Karpas-422 (cell line): ENCODE results near the gene RARB. TPM values are rescaled to one million over a fixed set of nuclear protein-coding genes. Genes with fewer than 3 reads are reported as not detected.

Source experiments
- DNase-seq: peaks from one replicate; pipeline ENCODE4 v3.0.0-alpha.2; 2015
- H2AFZ ChIP-seq: fragments of 200-600 bp; sonication (generic); 2 replicates; pipeline ENCODE4 v1.6.1; 2014; ENCODE audit warnings: antibody characterized with exemption, low read length, mixed read lengths
- H3K27ac ChIP-seq: fragments of 200-600 bp; sonication (generic); 2 replicates; pipeline ENCODE4 v1.5.1; 2014; ENCODE audit warnings: mild to moderate bottlenecking, low read length, moderate library complexity
- H3K27me3 ChIP-seq: fragments of 200-600 bp; sonication (generic); 2 replicates; pipeline ENCODE4 v1.6.1; 2014; ENCODE audit warnings: low read length, mixed read lengths
- H3K36me3 ChIP-seq: fragments of 200-600 bp; sonication (generic); 2 replicates; pipeline ENCODE4 v1.6.1; 2014; ENCODE audit warnings: low read length, mixed read lengths; ENCODE audit not compliant: insufficient read depth
- H3K4me1 ChIP-seq: fragments of 200-600 bp; sonication (generic); 2 replicates; pipeline ENCODE4 v1.6.1; 2014; ENCODE audit warnings: mild to moderate bottlenecking, low read length, mixed read lengths
- H3K4me2 ChIP-seq: fragments of 200-600 bp; sonication (generic); 2 replicates; pipeline ENCODE4 v1.6.1; 2014; ENCODE audit warnings: low read length, low read depth, mild to moderate bottlenecking; ENCODE audit not compliant: poor library complexity, severe bottlenecking
- H3K4me3 ChIP-seq: fragments of 200-600 bp; sonication (generic); 2 replicates; pipeline ENCODE4 v1.5.1; 2014; ENCODE audit warnings: mild to moderate bottlenecking, antibody characterized with exemption, low read length, mixed read lengths
- H3K79me2 ChIP-seq: fragments of 200-600 bp; sonication (generic); 2 replicates; pipeline ENCODE4 v1.6.1; 2014; ENCODE audit warnings: mild to moderate bottlenecking, low read length, mixed read lengths
- H3K9ac ChIP-seq: fragments of 200-600 bp; sonication (generic); 2 replicates; pipeline ENCODE4 v1.6.0; 2014; ENCODE audit warnings: low read length
- H3K9me2 ChIP-seq: fragments of 200-600 bp; sonication (generic), shearing (Covaris generic); replicated peaks from 2 replicates; pipeline ENCODE4 v1.6.0; 2014; ENCODE audit warnings: mild to moderate bottlenecking, low read length, moderate library complexity; ENCODE audit not compliant: insufficient read depth
- H3K9me3 ChIP-seq: fragments of 300-700, 200-600 bp; sonication (generic); 2 replicates; pipeline ENCODE4 v1.6.1; 2014; ENCODE audit warnings: low read length, mixed read lengths
- H4K20me1 ChIP-seq: fragments of 200-600 bp; sonication (generic); 2 replicates; pipeline ENCODE4 v1.6.1; 2014; ENCODE audit warnings: mild to moderate bottlenecking, antibody characterized with exemption, low read length, low read depth; ENCODE audit not compliant: insufficient read depth
- total RNA-seq: library from RNA; depleted of rRNA; stranded (reverse); fragments of >200 nt; shearing (Covaris generic); gene quantifications from 2 replicates; pipeline ENCODE4 v1.2.3, GENCODE V29; 2014; ENCODE audit warnings: low replicate concordance

Gene RARB
- total RNA-seq, 1 experiment from 2014 or later: not detected

DNA sequence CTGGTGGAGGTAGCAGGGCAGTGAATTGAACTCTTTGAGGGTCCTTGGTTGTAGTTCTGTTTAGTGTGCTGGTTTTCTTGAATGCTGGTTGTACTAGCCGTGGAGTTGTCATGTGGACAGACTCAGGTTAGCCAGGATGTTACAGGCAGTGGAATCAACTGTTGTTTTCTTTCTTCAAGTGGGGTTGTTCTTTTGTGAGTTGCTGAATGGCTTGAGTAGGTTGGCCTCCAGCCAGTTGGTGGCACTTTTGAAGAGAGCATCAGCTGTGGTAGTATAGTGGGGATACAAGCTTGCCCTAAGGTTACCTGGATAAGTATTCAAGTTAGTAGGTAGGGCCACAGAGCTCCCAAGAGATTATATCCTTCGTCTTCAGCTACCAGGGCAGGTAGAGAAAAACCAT lies 31.8 kb upstream of the RARB start:
- Histone ChIP-seq H3K27me3 (no peaks in the 10 kb centered on the region), H3K36me3 (no peaks in the 10 kb centered on the region), H3K4me3 (no peak overlapping the region), H3K79me2 (no peaks in the 10 kb centered on the region), H3K9ac (no peak overlapping the region), H4K20me1 (no peaks in the 10 kb centered on the region), H3K27ac (no peak overlapping the region), H3K4me2 (no peak overlapping the region), H2AFZ (no peak overlapping the region), H3K9me3 (no peaks in the 10 kb centered on the region), H3K4me1 (no peaks in the 10 kb centered on the region), H3K9me2 (no peaks in the 10 kb centered on the region)
- no peak for DNase-seq

DNA sequence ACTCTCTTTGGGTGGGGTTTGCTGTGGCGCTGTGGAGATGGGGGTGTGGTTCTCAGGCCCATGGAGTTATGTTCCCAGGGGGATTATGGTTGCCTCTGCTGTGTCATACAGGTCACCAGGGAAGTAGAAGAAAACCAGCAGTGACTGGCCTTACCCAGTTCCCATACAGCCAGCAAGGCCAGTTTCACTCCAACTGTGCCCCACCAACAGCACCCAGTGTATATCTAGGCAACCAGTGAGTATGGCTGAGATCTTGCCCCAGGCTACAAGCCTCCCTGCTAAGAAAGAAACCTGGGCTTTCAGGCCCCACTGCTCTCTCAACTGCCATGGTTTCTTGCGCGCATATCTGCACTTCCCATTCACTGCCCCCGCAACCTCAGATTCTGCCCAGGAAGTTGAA lies 31.4 kb upstream of the RARB start:
- H3K4me2 ChIP-seq: no peak overlapping the region
- no peak overlapping the region for H3K9ac ChIP-seq
- H3K4me3 ChIP-seq: no peak overlapping the region
- H3K4me1 ChIP-seq: no peaks in the 10 kb centered on the region
- no peak overlapping the region for H2AFZ ChIP-seq
- DNase-seq: no peak
- no peaks in the 10 kb centered on the region for H3K79me2 ChIP-seq
- no peaks in the 10 kb centered on the region for H3K9me2 ChIP-seq
- H3K36me3 ChIP-seq: no peaks in the 10 kb centered on the region
- H4K20me1 ChIP-seq: no peaks in the 10 kb centered on the region
- no peaks in the 10 kb centered on the region for H3K27me3 ChIP-seq
- H3K9me3 ChIP-seq: no peaks in the 10 kb centered on the region
- H3K27ac ChIP-seq: no peak overlapping the region

DNA sequence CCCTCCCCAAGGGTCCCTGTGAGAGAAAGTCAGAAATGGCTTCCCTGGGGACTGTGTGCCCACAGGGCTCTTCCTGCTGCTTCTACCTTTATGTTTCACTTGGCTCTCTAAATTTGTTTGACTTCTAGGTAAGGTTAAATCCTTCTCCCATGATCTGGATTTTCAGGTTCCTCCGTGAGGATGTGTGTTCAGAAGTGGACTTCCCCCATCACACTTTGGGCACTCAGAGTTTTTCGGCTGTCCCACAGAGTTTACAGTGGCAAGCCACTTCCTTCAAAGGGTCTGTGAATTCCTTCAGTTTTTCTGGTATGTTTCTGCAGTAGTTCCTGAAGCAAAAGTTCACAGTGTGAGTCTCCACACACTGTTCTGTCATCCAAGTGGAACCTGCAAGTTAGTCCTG lies 30.9 kb upstream of the RARB start:
- H3K9me3 ChIP-seq: no peaks in the 10 kb centered on the region

DNA sequence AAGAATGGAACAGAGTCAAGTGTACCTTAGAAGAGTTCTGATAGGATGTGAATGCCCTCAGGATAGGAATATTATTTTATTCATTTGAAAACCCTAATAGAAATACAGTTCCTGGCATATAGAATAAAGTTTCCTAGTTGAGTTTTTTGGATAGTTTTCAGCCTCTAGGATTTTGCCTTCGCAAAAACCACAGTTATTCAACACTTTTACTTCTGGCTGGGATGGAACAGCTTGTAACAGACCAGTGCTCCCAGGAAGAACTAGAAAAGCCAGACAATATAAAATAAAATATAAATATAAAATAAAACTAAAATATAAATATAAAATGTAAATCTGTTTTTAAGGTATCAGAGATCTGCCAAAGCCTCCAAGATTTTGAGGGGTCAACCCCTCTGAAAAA lies 27.5 kb upstream of the RARB start:
- no peak overlapping the region for H3K4me3 ChIP-seq
- H4K20me1 ChIP-seq: no peaks in the 10 kb centered on the region
- H3K27me3 ChIP-seq: no peaks in the 10 kb centered on the region
- H3K27ac ChIP-seq: no peak overlapping the region
- no peaks in the 10 kb centered on the region for H3K9me3 ChIP-seq
- H3K79me2 ChIP-seq: no peaks in the 10 kb centered on the region
- no peaks in the 10 kb centered on the region for H3K9me2 ChIP-seq
- no peak for DNase-seq
- H3K9ac ChIP-seq: no peak overlapping the region
- H3K4me1 ChIP-seq: no peaks in the 10 kb centered on the region
- H2AFZ ChIP-seq: no peak overlapping the region
- no peak overlapping the region for H3K4me2 ChIP-seq
- no peaks in the 10 kb centered on the region for H3K36me3 ChIP-seq

More for the DNA sequence above, 30.9 kb upstream of the RARB start:
- H3K27me3 ChIP-seq: no peaks in the 10 kb centered on the region
- no peak overlapping the region for H3K4me3 ChIP-seq
- no peaks in the 10 kb centered on the region for H3K9me2 ChIP-seq
- no peaks in the 10 kb centered on the region for H4K20me1 ChIP-seq
- DNase-seq: no peak
- no peak overlapping the region for H3K4me2 ChIP-seq
- H3K4me1 ChIP-seq: no peaks in the 10 kb centered on the region
- no peaks in the 10 kb centered on the region for H3K36me3 ChIP-seq
- H3K27ac ChIP-seq: no peak overlapping the region
- no peak overlapping the region for H3K9ac ChIP-seq
- no peaks in the 10 kb centered on the region for H3K79me2 ChIP-seq
- H2AFZ ChIP-seq: no peak overlapping the region

DNA sequence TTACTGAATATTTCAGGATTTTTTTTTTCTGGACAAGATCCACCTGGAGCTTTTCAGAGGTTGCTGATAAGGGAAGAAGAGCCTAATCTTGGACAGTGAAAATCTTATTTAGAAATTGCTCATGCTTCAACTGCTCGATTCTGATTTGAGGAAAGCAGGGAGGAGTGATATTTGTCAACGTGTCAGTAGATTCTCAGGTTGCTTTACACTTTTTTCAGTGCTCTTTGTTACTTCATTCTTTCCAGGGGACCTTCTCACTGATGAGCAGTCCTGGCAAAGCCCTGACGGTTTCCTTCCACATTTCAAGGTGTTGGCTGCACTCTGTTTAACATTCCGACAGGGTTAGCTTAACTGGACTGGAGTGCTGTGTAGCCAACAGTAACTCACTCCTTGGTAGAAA lies 24.1 kb upstream of the RARB start:
- Histone ChIP-seq H3K9me3 (no peaks in the 10 kb centered on the region), H3K9ac (no peak overlapping the region), H3K27me3 (no peaks in the 10 kb centered on the region), H3K9me2 (no peaks in the 10 kb centered on the region), H3K4me2 (no peak overlapping the region), H3K79me2 (no peaks in the 10 kb centered on the region), H4K20me1 (no peaks in the 10 kb centered on the region), H3K4me1 (no peaks in the 10 kb centered on the region), H3K27ac (no peak overlapping the region), H3K4me3 (no peak overlapping the region), H3K36me3 (no peaks in the 10 kb centered on the region), H2AFZ (no peak overlapping the region)
- no peak for DNase-seq

DNA sequence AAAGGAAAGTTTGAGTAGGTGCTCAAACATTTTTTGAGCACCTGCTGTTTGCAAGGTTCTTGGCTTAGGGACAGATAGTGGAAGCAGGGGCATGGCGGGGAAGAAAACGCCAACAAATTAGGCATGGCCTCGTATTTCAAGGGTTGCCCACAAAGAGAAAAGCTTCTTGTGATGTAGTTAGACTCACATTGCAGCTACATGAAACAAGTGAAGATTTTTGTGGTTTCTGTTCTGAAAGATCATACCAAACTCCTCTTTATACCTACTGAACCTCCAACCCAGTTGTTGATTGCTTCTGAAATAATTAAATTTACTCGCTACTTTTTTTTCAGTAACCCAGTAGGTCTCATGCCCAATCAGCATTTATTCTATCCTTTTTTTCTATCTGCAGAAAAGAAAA lies 23.5 kb upstream of the RARB start:
- H4K20me1 ChIP-seq: no peaks in the 10 kb centered on the region
- H3K79me2 ChIP-seq: no peaks in the 10 kb centered on the region
- H3K9me3 ChIP-seq: no peaks in the 10 kb centered on the region
- H3K27ac ChIP-seq: no peak overlapping the region
- H3K4me2 ChIP-seq: no peak overlapping the region
- H3K4me1 ChIP-seq: no peaks in the 10 kb centered on the region
- no peaks in the 10 kb centered on the region for H3K36me3 ChIP-seq
- H3K9ac ChIP-seq: no peak overlapping the region
- H3K9me2 ChIP-seq: no peaks in the 10 kb centered on the region
- no peaks in the 10 kb centered on the region for H3K27me3 ChIP-seq
- no peak for DNase-seq
- H2AFZ ChIP-seq: no peak overlapping the region
- H3K4me3 ChIP-seq: no peak overlapping the region

DNA sequence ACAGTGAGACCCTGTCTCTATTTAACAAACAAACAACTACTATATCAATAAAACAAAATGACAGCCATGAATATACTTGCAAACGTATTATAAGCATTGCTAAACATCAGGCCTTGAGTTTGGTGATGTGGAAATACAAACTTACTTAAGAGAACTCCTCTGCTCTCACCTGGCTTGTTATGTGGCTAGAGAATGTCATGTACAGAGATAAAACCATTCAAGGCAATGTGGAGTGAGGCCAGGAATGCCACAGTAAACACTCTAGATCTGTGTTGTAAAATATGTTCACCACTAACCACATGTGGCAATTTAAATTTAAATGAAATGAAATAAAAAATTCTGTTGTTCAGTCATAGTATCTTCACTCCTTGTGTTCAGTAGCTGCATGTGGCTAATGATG lies 22.7 kb upstream of the RARB start:
- no peaks in the 10 kb centered on the region for H3K9me2 ChIP-seq
- no peak overlapping the region for H3K9ac ChIP-seq

DNA sequence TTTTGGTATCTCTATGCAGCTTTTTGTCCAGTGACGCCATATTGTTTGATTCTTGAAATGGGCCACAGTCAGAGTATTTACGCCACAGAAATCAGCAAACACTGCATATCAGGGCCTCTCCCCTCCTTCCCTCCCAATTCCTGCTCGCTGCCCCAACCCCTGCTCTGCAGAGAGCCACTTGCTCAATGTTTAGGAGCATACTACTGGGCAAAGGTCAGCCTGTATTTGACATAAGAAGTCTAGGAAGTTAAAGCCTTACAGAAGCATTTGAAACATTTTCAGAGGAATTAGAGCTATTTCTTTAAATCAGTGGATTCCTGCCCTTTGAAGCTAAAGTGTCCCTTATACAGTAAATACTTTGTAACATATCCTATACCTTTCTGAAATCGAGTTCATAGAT lies 17.4 kb upstream of the RARB start:
- Histone ChIP-seq H4K20me1 (no peaks in the 10 kb centered on the region), H3K27me3 (no peaks in the 10 kb centered on the region), H3K4me3 (no peak overlapping the region), H3K27ac (no peak overlapping the region), H3K9me2 (no peaks in the 10 kb centered on the region), H3K4me2 (no peak overlapping the region), H3K79me2 (no peaks in the 10 kb centered on the region), H3K9me3 (no peaks in the 10 kb centered on the region), H3K9ac (no peak overlapping the region), H3K36me3 (no peaks in the 10 kb centered on the region), H3K4me1 (no peaks in the 10 kb centered on the region), H2AFZ (no peak overlapping the region)
- DNase-seq: no peak

More for the DNA sequence above, 22.7 kb upstream of the RARB start:
- DNase-seq: no peak
- no peaks in the 10 kb centered on the region for H3K9me3 ChIP-seq
- H3K79me2 ChIP-seq: no peaks in the 10 kb centered on the region
- no peaks in the 10 kb centered on the region for H3K27me3 ChIP-seq
- H3K36me3 ChIP-seq: no peaks in the 10 kb centered on the region
- H2AFZ ChIP-seq: no peak overlapping the region
- H3K4me1 ChIP-seq: no peaks in the 10 kb centered on the region
- no peak overlapping the region for H3K27ac ChIP-seq
- no peak overlapping the region for H3K4me3 ChIP-seq
- no peaks in the 10 kb centered on the region for H4K20me1 ChIP-seq
- no peak overlapping the region for H3K4me2 ChIP-seq

DNA sequence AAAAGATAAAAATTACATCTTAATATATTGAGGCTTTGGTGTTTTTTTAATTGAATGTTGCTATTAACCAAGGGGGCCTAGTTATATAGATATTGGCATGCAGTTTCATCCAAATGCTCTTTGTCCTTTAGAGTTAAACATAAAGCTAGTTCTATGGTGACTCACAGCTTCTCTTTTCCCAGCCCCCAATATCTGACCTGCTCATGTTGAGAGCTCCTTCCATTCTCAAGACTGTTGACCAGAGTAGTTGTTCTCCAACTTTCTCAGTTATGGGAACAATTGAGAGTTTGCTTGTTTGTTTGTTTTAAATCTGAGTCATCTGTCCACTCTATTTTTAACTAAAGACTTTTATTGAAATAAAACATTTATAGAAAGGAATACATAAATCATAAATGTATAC lies 15.8 kb upstream of the RARB start:
- Histone ChIP-seq H2AFZ (no peak overlapping the region), H3K9me2 (no peaks in the 10 kb centered on the region), H4K20me1 (no peaks in the 10 kb centered on the region), H3K79me2 (no peaks in the 10 kb centered on the region), H3K36me3 (no peaks in the 10 kb centered on the region), H3K27me3 (no peaks in the 10 kb centered on the region), H3K9ac (no peak overlapping the region), H3K4me3 (no peak overlapping the region), H3K9me3 (no peaks in the 10 kb centered on the region), H3K4me2 (no peak overlapping the region), H3K27ac (no peak overlapping the region), H3K4me1 (no peaks in the 10 kb centered on the region)
- no peak for DNase-seq
